ENCODE results near the gene MORF4L2. TPM values are rescaled to one million over a fixed set of nuclear protein-coding genes. Genes with fewer than 3 reads are reported as not detected.

Gene MORF4L2
- total and polyA plus RNA-seq, 2 experiments from 2014 or later, result 311 to 315 TPM

- TF ChIP-seq, protein P1, sequence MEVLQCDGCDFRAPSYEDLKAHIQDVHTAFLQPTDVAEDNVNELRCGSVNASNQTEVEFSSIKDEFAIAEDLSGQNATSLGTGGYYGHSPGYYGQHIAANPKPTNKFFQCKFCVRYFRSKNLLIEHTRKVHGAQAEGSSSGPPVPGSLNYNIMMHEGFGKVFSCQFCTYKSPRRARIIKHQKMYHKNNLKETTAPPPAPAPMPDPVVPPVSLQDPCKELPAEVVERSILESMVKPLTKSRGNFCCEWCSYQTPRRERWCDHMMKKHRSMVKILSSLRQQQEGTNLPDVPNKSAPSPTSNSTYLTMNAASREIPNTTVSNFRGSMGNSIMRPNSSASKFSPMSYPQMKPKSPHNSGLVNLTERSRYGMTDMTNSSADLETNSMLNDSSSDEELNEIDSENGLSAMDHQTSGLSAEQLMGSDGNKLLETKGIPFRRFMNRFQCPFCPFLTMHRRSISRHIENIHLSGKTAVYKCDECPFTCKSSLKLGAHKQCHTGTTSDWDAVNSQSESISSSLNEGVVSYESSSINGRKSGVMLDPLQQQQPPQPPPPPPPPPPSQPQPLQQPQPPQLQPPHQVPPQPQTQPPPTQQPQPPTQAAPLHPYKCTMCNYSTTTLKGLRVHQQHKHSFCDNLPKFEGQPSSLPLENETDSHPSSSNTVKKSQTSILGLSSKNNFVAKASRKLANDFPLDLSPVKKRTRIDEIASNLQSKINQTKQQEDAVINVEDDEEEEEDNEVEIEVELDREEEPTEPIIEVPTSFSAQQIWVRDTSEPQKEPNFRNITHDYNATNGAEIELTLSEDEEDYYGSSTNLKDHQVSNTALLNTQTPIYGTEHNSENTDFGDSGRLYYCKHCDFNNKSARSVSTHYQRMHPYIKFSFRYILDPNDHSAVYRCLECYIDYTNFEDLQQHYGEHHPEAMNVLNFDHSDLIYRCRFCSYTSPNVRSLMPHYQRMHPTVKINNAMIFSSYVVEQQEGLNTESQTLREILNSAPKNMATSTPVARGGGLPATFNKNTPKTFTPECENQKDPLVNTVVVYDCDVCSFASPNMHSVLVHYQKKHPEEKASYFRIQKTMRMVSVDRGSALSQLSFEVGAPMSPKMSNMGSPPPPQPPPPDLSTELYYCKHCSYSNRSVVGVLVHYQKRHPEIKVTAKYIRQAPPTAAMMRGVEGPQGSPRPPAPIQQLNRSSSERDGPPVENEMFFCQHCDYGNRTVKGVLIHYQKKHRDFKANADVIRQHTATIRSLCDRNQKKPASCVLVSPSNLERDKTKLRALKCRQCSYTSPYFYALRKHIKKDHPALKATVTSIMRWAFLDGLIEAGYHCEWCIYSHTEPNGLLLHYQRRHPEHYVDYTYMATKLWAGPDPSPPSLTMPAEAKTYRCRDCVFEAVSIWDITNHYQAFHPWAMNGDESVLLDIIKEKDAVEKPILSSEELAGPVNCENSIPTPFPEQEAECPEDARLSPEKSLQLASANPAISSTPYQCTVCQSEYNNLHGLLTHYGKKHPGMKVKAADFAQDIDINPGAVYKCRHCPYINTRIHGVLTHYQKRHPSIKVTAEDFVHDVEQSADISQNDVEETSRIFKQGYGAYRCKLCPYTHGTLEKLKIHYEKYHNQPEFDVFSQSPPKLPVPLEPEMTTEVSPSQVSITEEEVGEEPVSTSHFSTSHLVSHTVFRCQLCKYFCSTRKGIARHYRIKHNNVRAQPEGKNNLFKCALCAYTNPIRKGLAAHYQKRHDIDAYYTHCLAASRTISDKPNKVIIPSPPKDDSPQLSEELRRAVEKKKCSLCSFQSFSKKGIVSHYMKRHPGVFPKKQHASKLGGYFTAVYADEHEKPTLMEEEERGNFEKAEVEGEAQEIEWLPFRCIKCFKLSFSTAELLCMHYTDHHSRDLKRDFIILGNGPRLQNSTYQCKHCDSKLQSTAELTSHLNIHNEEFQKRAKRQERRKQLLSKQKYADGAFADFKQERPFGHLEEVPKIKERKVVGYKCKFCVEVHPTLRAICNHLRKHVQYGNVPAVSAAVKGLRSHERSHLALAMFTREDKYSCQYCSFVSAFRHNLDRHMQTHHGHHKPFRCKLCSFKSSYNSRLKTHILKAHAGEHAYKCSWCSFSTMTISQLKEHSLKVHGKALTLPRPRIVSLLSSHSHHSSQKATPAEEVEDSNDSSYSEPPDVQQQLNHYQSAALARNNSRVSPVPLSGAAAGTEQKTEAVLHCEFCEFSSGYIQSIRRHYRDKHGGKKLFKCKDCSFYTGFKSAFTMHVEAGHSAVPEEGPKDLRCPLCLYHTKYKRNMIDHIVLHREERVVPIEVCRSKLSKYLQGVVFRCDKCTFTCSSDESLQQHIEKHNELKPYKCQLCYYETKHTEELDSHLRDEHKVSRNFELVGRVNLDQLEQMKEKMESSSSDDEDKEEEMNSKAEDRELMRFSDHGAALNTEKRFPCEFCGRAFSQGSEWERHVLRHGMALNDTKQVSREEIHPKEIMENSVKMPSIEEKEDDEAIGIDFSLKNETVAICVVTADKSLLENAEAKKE (CRISPR knock-in tag; IDR thresholded peaks at IDR 0.05), result no peak
- TF ChIP-seq JUNB (IDR thresholded peaks at IDR 0.05; ENCODE audit: unreplicated experiment) (no peak), ZNF114 (CRISPR knock-in tag; IDR thresholded peaks at IDR 0.05) (no peak), EZH2phosphoT487 (IDR thresholded peaks at IDR 0.05; ENCODE audit: unreplicated experiment) (no peak), ZNF331 (CRISPR knock-in tag; IDR thresholded peaks at IDR 0.05; ENCODE audit: low read depth) (no peak), EZH2 (IDR thresholded peaks at IDR 0.05; ENCODE audit: low read depth, unreplicated experiment) (no peak), STAT1 (IDR thresholded peaks at IDR 0.05; ENCODE audit: unreplicated experiment) (no peak)
- TF ChIP-seq, protein P2, sequence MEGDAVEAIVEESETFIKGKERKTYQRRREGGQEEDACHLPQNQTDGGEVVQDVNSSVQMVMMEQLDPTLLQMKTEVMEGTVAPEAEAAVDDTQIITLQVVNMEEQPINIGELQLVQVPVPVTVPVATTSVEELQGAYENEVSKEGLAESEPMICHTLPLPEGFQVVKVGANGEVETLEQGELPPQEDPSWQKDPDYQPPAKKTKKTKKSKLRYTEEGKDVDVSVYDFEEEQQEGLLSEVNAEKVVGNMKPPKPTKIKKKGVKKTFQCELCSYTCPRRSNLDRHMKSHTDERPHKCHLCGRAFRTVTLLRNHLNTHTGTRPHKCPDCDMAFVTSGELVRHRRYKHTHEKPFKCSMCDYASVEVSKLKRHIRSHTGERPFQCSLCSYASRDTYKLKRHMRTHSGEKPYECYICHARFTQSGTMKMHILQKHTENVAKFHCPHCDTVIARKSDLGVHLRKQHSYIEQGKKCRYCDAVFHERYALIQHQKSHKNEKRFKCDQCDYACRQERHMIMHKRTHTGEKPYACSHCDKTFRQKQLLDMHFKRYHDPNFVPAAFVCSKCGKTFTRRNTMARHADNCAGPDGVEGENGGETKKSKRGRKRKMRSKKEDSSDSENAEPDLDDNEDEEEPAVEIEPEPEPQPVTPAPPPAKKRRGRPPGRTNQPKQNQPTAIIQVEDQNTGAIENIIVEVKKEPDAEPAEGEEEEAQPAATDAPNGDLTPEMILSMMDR (conservative IDR thresholded peaks at IDR 0.05; ENCODE audit: low read depth in 2 of 2), result no peak
Observed at GRCh38 chrX:103644125-103644524, 42.4 kb downstream of the MORF4L2 start (continued).

All from GM23338 (cell line).